Measurements from ENCODE around the gene ERCC4. TPM values are rescaled to one million over a fixed set of nuclear protein-coding genes. Genes with fewer than 3 reads are reported as not detected.

The ERCC4 gene
- total and polyA plus RNA-seq, 2 experiments from 2014 or later: 7.5 to 20.1 TPM

GRCh38 chr16:13996778-13997288, 76.9 kb downstream of the ERCC4 start:
- Histone ChIP-seq H3K4me1 (ENCODE audit: insufficient read depth) (no peaks in the 10 kb centered on the region), H2AFZ (no peak overlapping the region), H3K9ac (no peak overlapping the region), H3K4me2 (ENCODE audit: unreplicated experiment) (no peak overlapping the region), H3K9me2 (ENCODE audit: insufficient read depth) (no peaks in the 10 kb centered on the region), H3K4me3 (no peak overlapping the region), H3K36me3 (ENCODE audit: low read depth) (no peaks in the 10 kb centered on the region), H3F3A (ENCODE audit: insufficient read depth) (no peaks in the 10 kb centered on the region), H4K20me1 (ENCODE audit: insufficient read depth) (no peaks in the 10 kb centered on the region), H3K27me3 (replicated peaks; ENCODE audit: insufficient read depth) (no peaks in the 10 kb centered on the region), H3K27ac (no peak overlapping the region), H3K9me3 (ENCODE audit: low read depth) (no peaks in the 10 kb centered on the region), H3K79me2 (ENCODE audit: insufficient read depth) (no peaks in the 10 kb centered on the region)
- no peak for TF ChIP-seq EZH2phosphoT487 (IDR thresholded peaks at IDR 0.05; ENCODE audit: insufficient read depth, low read depth)
- no peak for TF ChIP-seq EZH2 (IDR thresholded peaks at IDR 0.05; ENCODE audit: insufficient read depth, poor library complexity, severe bottlenecking)
- no peak for DNase-seq
- WGBS, 2 experiments (ENCODE audit: low coverage in 1 of 2, low lambda C conversion rate in 2 of 2, missing lambda C conversion rate in 2 of 2): 77 to 80% methylated on average over 11 of the region's 11 CpGs
- in situ Hi-C loops (cut with MboI): no loop called here

GRCh38 chr16:13997526-13997925, 77.6 kb downstream of the ERCC4 start:
- no peaks in the 10 kb centered on the region for H3K36me3 ChIP-seq (ENCODE audit: low read depth)
- H3F3A ChIP-seq (ENCODE audit: insufficient read depth): 0 out of 2 replicates have a peak, but pooled peaks cover 2% of the 10 kb centered on the region
- no peaks in the 10 kb centered on the region for H3K9me2 ChIP-seq (ENCODE audit: insufficient read depth)
- TF ChIP-seq EZH2 (IDR thresholded peaks at IDR 0.05; ENCODE audit: insufficient read depth, poor library complexity, severe bottlenecking) (no peak), EZH2phosphoT487 (IDR thresholded peaks at IDR 0.05; ENCODE audit: insufficient read depth, low read depth) (no peak)
- no peaks in the 10 kb centered on the region for H3K79me2 ChIP-seq (ENCODE audit: insufficient read depth)
- H3K4me2 ChIP-seq (ENCODE audit: unreplicated experiment): no peak overlapping the region
- no peak overlapping the region for H3K4me3 ChIP-seq
- H4K20me1 ChIP-seq (ENCODE audit: insufficient read depth): no peaks in the 10 kb centered on the region
- H3K9ac ChIP-seq: no peak overlapping the region
- WGBS, 2 experiments (ENCODE audit: low coverage in 1 of 2, low lambda C conversion rate in 2 of 2, missing lambda C conversion rate in 2 of 2): 59 to 68% methylated on average over 3 to 4 of the region's 4 CpGs
- no peaks in the 10 kb centered on the region for H3K9me3 ChIP-seq (ENCODE audit: low read depth)
- H2AFZ ChIP-seq: no peak overlapping the region
- in situ Hi-C loops (cut with MboI): no loop called here
- H3K27me3 ChIP-seq (replicated peaks; ENCODE audit: insufficient read depth): no peaks in the 10 kb centered on the region
- H3K27ac ChIP-seq: no peak overlapping the region
- H3K4me1 ChIP-seq (ENCODE audit: insufficient read depth): peaks cover 3% of the 10 kb centered on the region
- no peak for DNase-seq

GRCh38 chr16:13997933-13998332, 78.0 kb downstream of the ERCC4 start:
- H3K4me3 ChIP-seq: no peak overlapping the region
- no peaks in the 10 kb centered on the region for H3K9me2 ChIP-seq (ENCODE audit: insufficient read depth)
- no peaks in the 10 kb centered on the region for H3K9me3 ChIP-seq (ENCODE audit: low read depth)
- no peaks in the 10 kb centered on the region for H4K20me1 ChIP-seq (ENCODE audit: insufficient read depth)
- no peak overlapping the region for H3K9ac ChIP-seq
- 0 out of 2 replicates have a peak, but pooled peaks cover 6% of the 10 kb centered on the region for H3F3A ChIP-seq (ENCODE audit: insufficient read depth)
- H3K36me3 ChIP-seq (ENCODE audit: low read depth): no peaks in the 10 kb centered on the region
- H2AFZ ChIP-seq: no peak overlapping the region
- peaks cover 7% of the 10 kb centered on the region for H3K4me1 ChIP-seq (ENCODE audit: insufficient read depth)
- no peaks in the 10 kb centered on the region for H3K27me3 ChIP-seq (replicated peaks; ENCODE audit: insufficient read depth)
- DNase-seq: no peak
- TF ChIP-seq EZH2 (IDR thresholded peaks at IDR 0.05; ENCODE audit: insufficient read depth, poor library complexity, severe bottlenecking) (no peak), EZH2phosphoT487 (IDR thresholded peaks at IDR 0.05; ENCODE audit: insufficient read depth, low read depth) (no peak)
- in situ Hi-C loops (cut with MboI): no loop called here
- no peaks in the 10 kb centered on the region for H3K79me2 ChIP-seq (ENCODE audit: insufficient read depth)
- H3K4me2 ChIP-seq (ENCODE audit: unreplicated experiment): no peak overlapping the region
- 76 to 77% methylated on average over 5 of the region's 5 CpGs for WGBS, 2 experiments (ENCODE audit: low coverage in 1 of 2, low lambda C conversion rate in 2 of 2, missing lambda C conversion rate in 2 of 2)
- H3K27ac ChIP-seq: no peak overlapping the region

GRCh38 chr16:13999071-13999894, 79.3 kb downstream of the ERCC4 start:
- no peaks in the 10 kb centered on the region for H3K9me2 ChIP-seq (ENCODE audit: insufficient read depth)
- 0 out of 2 replicates have a peak, but pooled peaks cover 8% of the 10 kb centered on the region for H3F3A ChIP-seq (ENCODE audit: insufficient read depth)
- DNase-seq: no peak
- WGBS, 2 experiments (ENCODE audit: low coverage in 1 of 2, low lambda C conversion rate in 2 of 2, missing lambda C conversion rate in 2 of 2): 73 to 78% methylated on average over 10 of the region's 10 CpGs
- no peaks in the 10 kb centered on the region for H3K36me3 ChIP-seq (ENCODE audit: low read depth)
- TF ChIP-seq EZH2phosphoT487 (IDR thresholded peaks at IDR 0.05; ENCODE audit: insufficient read depth, low read depth) (no peak), EZH2 (IDR thresholded peaks at IDR 0.05; ENCODE audit: insufficient read depth, poor library complexity, severe bottlenecking) (no peak)
- H3K4me3 ChIP-seq: no peak overlapping the region
- no peaks in the 10 kb centered on the region for H4K20me1 ChIP-seq (ENCODE audit: insufficient read depth)
- in situ Hi-C loops (cut with MboI): no loop called here
- H3K9me3 ChIP-seq (ENCODE audit: low read depth): no peaks in the 10 kb centered on the region
- no peak overlapping the region for H2AFZ ChIP-seq
- no peak overlapping the region for H3K27ac ChIP-seq
- H3K79me2 ChIP-seq (ENCODE audit: insufficient read depth): no peaks in the 10 kb centered on the region
- no peaks in the 10 kb centered on the region for H3K27me3 ChIP-seq (replicated peaks; ENCODE audit: insufficient read depth)
- peaks cover 7% of the 10 kb centered on the region for H3K4me1 ChIP-seq (ENCODE audit: insufficient read depth)
- no peak overlapping the region for H3K4me2 ChIP-seq (ENCODE audit: unreplicated experiment)
- no peak overlapping the region for H3K9ac ChIP-seq
